Measurements from ENCODE around the gene ORMDL2. TPM values are rescaled to one million over a fixed set of nuclear protein-coding genes. Genes with fewer than 3 reads are reported as not detected.
"Not testable (repeated sequence)": the region's sequence is repeated elsewhere in the genome, so short reads cannot be mapped to it uniquely, and the experiment has no call there.

Gene ORMDL2
- total RNA-seq, 1 donor from 2014 or later: 5.4 TPM

GRCh38 chr12:55861871-55862270 lies 44.0 kb downstream of the ORMDL2 start:
- DNase-seq: no peak

GRCh38 chr12:55862286-55862685 lies 44.4 kb downstream of the ORMDL2 start:
- DNase-seq: no peak

DNA sequence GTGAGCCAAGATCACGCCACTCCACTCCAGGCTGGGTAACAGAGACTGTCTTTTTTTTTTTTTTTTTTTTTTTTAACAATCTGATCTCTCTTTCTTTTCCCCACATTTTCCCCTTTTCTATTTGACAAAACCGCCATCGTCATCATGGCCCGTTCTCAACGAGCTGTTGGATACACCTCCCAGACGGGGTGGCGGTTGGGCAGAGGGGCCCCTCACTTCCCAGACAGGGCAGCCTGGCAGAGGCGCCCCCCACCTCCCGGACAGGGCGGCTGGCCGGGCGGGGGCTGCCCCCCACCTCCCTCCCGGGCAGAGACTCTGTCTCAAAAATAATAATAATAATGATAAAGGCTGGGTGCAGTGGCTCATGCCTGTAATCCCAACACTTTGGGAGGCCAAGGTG lies 45.1 kb downstream of the ORMDL2 start:
- DNase-seq: not testable (repeated sequence)

GRCh38 chr12:55865327-55865726 lies 47.5 kb downstream of the ORMDL2 start:
- DNase-seq: no peak

DNA sequence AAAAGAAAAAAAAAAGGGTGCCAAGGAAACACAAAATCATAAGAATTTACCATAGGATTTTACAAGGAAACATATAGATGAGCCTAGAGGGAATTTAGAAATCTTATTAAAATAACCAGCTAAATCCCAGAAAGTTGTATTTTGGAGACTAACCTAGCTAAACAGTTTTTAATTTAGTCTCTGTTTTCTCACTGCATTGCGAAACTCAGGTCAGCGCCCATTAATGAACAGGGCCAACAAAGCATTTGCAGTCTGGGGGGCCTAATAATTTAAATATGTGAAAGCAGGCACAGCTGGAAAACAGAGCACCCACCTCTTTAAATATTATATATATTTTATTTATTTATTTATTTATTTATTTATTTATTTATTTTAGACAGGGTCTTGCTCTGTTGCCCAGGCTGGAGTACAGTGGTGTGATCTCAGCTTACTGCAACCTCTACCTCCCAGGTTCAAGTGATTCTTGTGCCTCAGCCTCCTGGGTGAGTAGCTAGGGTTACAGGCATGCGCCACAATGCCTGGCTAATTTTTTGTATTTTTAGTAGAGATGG lies 48.7 kb downstream of the ORMDL2 start:
- not testable (repeated sequence) for DNase-seq

Other genes with a start within 250 kb of the ORMDL2 start
- not detected for gene OR2AP1, start 245.6 kb upstream of the ORMDL2 start, total RNA-seq
- not detected for gene OR10P1, start 181.1 kb upstream of the ORMDL2 start, total RNA-seq
- gene ITGA7, start 110.1 kb upstream of the ORMDL2 start, total RNA-seq: 278 TPM
- gene BLOC1S1, start 102.0 kb upstream of the ORMDL2 start, total RNA-seq: 78.9 TPM
- 18.8 TPM for gene RDH5, start 97.6 kb upstream of the ORMDL2 start, total RNA-seq
- 710 TPM for gene CD63, start 89.0 kb upstream of the ORMDL2 start, total RNA-seq
- gene GDF11, start 74.9 kb upstream of the ORMDL2 start, total RNA-seq: 4.5 TPM
- 51.6 TPM for gene SARNP, start 317 bp upstream of the ORMDL2 start, total RNA-seq
- gene DNAJC14, start 11.5 kb downstream of the ORMDL2 start, total RNA-seq: 37.4 TPM
- 1.5 TPM for gene MMP19, start 24.9 kb downstream of the ORMDL2 start, total RNA-seq
- gene PYM1, start 109.9 kb downstream of the ORMDL2 start, total RNA-seq: 15.5 TPM
- 50.5 TPM for gene DGKA, start 113.1 kb downstream of the ORMDL2 start, total RNA-seq
- 2.1 TPM for gene PMEL, start 148.0 kb downstream of the ORMDL2 start, total RNA-seq
- 14.0 TPM for gene CDK2, start 148.8 kb downstream of the ORMDL2 start, total RNA-seq
- gene RAB5B, start 156.0 kb downstream of the ORMDL2 start, total RNA-seq: 77.1 TPM
- 11.1 TPM for gene SUOX, start 179.2 kb downstream of the ORMDL2 start, total RNA-seq
- 7.3 TPM for gene IKZF4, start 203.0 kb downstream of the ORMDL2 start, total RNA-seq
- gene RPS26, start 223.9 kb downstream of the ORMDL2 start, total RNA-seq: 541 TPM

All from tongue (tissue), 2 donors.